K562 (cell line): Measurements from ENCODE around the gene UBE2H. TPM values are rescaled to one million over a fixed set of nuclear protein-coding genes. Genes with fewer than 3 reads are reported as not detected.
A peak's percentile ranks its signal among the peaks of the same experiment; 100 is the strongest.

Source experiments
- MAFF ChIP-seq: IDR thresholded peaks from 2 replicates; pipeline ENCODE4 v1.6.1; 2012; ENCODE audit warnings: low read length, improper control_type of control experiment
- NCOA1 ChIP-seq: fragments of 450-650 bp; IDR thresholded peaks from 2 replicates; pipeline ENCODE4 v1.6.1; 2016; ENCODE audit warnings: low read depth
- PURB ChIP-seq: sonication (generic); formaldehyde crosslinking; IDR thresholded peaks from 2 replicates; pipeline ENCODE4 v1.9.0; 2021; ENCODE audit warnings: low read depth, mild to moderate bottlenecking, missing genetic modification reagents
- TGIF2 ChIP-seq: sonication (generic); formaldehyde crosslinking; IDR thresholded peaks from 2 replicates; pipeline ENCODE4 v1.8.1; 2022; ENCODE audit warnings: mild to moderate bottlenecking, missing genetic modification reagents, moderate library complexity
- ZNF184 ChIP-seq: sonication (generic); formaldehyde crosslinking; IDR thresholded peaks from 2 replicates; pipeline ENCODE4 v1.5.0; 2020; ENCODE audit warnings: missing genetic modification reagents
- polyA plus RNA-seq, 8 experiments: library from polyadenylated mRNA; depleted of rRNA in 4 of 8; stranded (reverse) in 5 of 8; unstranded in 3 of 8; fragments of >200 nt; fragmentation: Nextera tagmentation in 2 of 8; fragmentation: Illumina TruSeq in 1 of 8; extraction: Ambion mirVana in 2 of 8; extraction: Trizol in 1 of 8; gene quantifications; 2 replicates each; pipeline versions ENCODE4 v1.2.1 to v1.2.3, GENCODE V29; 2011 to 2014; ENCODE audit warnings: inconsistent platforms in 1 of 8, missing spikeins in 1 of 8
- total RNA-seq, 7 experiments: library from RNA; depleted of rRNA in 6 of 7; stranded (reverse); fragments of >200 nt in 6 of 7; fragmentation: Illumina TruSeq in 2 of 7; extraction: Trizol in 2 of 7; gene quantifications; 2 replicates each; pipeline versions ENCODE4 v1.2.1 to v1.2.3, GENCODE V29; 2011 to 2021; ENCODE audit warnings: low replicate concordance in 1 of 7
- TF ChIP-seq, protein P1 (sequence below): sonication (generic); formaldehyde crosslinking; IDR thresholded peaks from 2 replicates; pipeline ENCODE4 v1.8.0; 2022; ENCODE audit warnings: mild to moderate bottlenecking, missing genetic modification reagents
- TF ChIP-seq, protein P2 (sequence below): fragments of 450-650 bp; formaldehyde crosslinking; IDR thresholded peaks from 2 replicates; pipeline ENCODE4 v1.4.0; 2022; ENCODE audit warnings: mild to moderate bottlenecking, moderate library complexity
- TF ChIP-seq, protein P3 (sequence below): fragments of 450-650 bp; IDR thresholded peaks from 2 replicates; pipeline ENCODE4 v1.7.1; 2018; ENCODE audit warnings: mild to moderate bottlenecking, low read depth; ENCODE audit not compliant: partially characterized antibody
- TF ChIP-seq, protein P4 (sequence below), 2 experiments: fragments of 450-650 bp in 1 of 2; sonication (generic) in 1 of 2; formaldehyde crosslinking in 1 of 2; IDR thresholded peaks; 2 replicates each; pipeline versions ENCODE4 v1.7.1 to v1.9.0; 2016 to 2022; ENCODE audit warnings: inconsistent platforms in 1 of 2, mild to moderate bottlenecking in 1 of 2, missing genetic modification reagents in 1 of 2

Gene UBE2H
- total and polyA plus RNA-seq, 9 of the 15 experiments (the other 6 are each of a cell fraction or from before 2014, with no cell fraction given): 6.3 to 33.0 (median 13.3) TPM

DNA sequence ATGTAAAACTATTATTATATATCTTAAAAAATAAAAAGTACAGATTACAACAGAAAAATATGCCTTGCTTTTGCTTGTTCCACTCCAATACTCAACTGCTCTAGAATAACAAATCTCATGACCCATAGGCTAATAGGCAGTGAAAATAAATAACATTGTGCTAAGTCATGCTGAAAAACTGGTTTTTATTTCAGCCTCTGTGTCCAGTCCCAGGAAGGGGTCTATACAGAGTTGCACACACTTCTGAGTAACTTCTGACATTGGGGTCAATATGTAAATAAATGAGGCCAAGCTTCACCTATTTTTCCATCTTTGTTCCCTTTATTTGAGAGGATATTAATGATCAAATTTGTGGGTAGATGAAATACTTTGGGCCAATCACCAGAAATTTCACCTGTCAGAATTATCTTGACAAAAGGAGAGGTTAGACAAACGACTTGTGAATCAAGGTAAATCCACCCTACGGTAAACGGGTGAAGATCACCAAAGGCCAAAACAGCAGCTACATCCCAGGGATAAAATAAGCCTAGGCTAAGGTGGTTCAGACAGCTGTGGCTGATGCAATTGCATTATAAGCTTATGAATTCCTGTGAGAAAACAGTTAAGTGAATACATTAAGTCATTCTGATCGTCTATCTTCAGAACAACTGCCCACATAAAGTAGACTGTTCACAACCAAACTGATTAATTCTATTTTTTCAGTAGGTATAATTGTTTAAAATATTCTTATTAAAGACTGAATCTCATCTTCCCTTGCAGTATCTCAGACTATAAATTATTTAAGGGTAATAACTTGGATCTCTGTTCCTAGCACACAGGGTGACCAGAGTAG lies 87.5 kb downstream of the UBE2H start (continued):
- TF ChIP-seq, protein P1, sequence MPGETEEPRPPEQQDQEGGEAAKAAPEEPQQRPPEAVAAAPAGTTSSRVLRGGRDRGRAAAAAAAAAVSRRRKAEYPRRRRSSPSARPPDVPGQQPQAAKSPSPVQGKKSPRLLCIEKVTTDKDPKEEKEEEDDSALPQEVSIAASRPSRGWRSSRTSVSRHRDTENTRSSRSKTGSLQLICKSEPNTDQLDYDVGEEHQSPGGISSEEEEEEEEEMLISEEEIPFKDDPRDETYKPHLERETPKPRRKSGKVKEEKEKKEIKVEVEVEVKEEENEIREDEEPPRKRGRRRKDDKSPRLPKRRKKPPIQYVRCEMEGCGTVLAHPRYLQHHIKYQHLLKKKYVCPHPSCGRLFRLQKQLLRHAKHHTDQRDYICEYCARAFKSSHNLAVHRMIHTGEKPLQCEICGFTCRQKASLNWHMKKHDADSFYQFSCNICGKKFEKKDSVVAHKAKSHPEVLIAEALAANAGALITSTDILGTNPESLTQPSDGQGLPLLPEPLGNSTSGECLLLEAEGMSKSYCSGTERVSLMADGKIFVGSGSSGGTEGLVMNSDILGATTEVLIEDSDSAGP (CRISPR knock-in tag): no peak; the same call in 1 of the 2 replicates
- TF ChIP-seq TGIF2 (CRISPR knock-in tag): no peak
- peak; percentile 23; the same call in 1 of the 2 replicates for TF ChIP-seq MAFF
- 0 out of 2 replicates have a peak, but pooled peaks have one; percentile 22 for TF ChIP-seq NCOA1
- TF ChIP-seq, protein P2, sequence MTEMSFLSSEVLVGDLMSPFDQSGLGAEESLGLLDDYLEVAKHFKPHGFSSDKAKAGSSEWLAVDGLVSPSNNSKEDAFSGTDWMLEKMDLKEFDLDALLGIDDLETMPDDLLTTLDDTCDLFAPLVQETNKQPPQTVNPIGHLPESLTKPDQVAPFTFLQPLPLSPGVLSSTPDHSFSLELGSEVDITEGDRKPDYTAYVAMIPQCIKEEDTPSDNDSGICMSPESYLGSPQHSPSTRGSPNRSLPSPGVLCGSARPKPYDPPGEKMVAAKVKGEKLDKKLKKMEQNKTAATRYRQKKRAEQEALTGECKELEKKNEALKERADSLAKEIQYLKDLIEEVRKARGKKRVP (CRISPR knock-in tag): peak; percentile 91
- no peak for TF ChIP-seq ZNF184
- no peak for TF ChIP-seq PURB (CRISPR knock-in tag)
- TF ChIP-seq, protein P3, sequence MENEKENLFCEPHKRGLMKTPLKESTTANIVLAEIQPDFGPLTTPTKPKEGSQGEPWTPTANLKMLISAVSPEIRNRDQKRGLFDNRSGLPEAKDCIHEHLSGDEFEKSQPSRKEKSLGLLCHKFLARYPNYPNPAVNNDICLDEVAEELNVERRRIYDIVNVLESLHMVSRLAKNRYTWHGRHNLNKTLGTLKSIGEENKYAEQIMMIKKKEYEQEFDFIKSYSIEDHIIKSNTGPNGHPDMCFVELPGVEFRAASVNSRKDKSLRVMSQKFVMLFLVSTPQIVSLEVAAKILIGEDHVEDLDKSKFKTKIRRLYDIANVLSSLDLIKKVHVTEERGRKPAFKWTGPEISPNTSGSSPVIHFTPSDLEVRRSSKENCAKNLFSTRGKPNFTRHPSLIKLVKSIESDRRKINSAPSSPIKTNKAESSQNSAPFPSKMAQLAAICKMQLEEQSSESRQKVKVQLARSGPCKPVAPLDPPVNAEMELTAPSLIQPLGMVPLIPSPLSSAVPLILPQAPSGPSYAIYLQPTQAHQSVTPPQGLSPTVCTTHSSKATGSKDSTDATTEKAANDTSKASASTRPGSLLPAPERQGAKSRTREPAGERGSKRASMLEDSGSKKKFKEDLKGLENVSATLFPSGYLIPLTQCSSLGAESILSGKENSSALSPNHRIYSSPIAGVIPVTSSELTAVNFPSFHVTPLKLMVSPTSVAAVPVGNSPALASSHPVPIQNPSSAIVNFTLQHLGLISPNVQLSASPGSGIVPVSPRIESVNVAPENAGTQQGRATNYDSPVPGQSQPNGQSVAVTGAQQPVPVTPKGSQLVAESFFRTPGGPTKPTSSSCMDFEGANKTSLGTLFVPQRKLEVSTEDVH: peak; percentile 27
- TF ChIP-seq, protein P4, sequence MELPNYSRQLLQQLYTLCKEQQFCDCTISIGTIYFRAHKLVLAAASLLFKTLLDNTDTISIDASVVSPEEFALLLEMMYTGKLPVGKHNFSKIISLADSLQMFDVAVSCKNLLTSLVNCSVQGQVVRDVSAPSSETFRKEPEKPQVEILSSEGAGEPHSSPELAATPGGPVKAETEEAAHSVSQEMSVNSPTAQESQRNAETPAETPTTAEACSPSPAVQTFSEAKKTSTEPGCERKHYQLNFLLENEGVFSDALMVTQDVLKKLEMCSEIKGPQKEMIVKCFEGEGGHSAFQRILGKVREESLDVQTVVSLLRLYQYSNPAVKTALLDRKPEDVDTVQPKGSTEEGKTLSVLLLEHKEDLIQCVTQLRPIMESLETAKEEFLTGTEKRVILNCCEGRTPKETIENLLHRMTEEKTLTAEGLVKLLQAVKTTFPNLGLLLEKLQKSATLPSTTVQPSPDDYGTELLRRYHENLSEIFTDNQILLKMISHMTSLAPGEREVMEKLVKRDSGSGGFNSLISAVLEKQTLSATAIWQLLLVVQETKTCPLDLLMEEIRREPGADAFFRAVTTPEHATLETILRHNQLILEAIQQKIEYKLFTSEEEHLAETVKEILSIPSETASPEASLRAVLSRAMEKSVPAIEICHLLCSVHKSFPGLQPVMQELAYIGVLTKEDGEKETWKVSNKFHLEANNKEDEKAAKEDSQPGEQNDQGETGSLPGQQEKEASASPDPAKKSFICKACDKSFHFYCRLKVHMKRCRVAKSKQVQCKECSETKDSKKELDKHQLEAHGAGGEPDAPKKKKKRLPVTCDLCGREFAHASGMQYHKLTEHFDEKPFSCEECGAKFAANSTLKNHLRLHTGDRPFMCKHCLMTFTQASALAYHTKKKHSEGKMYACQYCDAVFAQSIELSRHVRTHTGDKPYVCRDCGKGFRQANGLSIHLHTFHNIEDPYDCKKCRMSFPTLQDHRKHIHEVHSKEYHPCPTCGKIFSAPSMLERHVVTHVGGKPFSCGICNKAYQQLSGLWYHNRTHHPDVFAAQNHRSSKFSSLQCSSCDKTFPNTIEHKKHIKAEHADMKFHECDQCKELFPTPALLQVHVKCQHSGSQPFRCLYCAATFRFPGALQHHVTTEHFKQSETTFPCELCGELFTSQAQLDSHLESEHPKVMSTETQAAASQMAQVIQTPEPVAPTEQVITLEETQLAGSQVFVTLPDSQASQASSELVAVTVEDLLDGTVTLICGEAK (IDR thresholded peaks at IDR 0.05): 0 out of 2 replicates have a peak, but pooled peaks have one; percentile 38
- TF ChIP-seq, protein P4 (CRISPR knock-in tag; IDR thresholded peaks at IDR 0.05): no peak
